Head of caudate nucleus (tissue), 42 donors: ENCODE measurements around the gene PHF1.

Experiments used
- DNase-seq, 42 donors: peaks; one replicate each; pipeline versions ENCODE4 v3.0.0 to v3.0.0-alpha.2; 2020 to 2021; ENCODE audit warnings: mixed read lengths in 7 of 42
- intact Hi-C: fragments of 100-400 bp; cut with DNase I; formaldehyde crosslinking; loops from one replicate; pipeline ENCODE4 v1.15.0; 2022

Gene PHF1

DNA sequence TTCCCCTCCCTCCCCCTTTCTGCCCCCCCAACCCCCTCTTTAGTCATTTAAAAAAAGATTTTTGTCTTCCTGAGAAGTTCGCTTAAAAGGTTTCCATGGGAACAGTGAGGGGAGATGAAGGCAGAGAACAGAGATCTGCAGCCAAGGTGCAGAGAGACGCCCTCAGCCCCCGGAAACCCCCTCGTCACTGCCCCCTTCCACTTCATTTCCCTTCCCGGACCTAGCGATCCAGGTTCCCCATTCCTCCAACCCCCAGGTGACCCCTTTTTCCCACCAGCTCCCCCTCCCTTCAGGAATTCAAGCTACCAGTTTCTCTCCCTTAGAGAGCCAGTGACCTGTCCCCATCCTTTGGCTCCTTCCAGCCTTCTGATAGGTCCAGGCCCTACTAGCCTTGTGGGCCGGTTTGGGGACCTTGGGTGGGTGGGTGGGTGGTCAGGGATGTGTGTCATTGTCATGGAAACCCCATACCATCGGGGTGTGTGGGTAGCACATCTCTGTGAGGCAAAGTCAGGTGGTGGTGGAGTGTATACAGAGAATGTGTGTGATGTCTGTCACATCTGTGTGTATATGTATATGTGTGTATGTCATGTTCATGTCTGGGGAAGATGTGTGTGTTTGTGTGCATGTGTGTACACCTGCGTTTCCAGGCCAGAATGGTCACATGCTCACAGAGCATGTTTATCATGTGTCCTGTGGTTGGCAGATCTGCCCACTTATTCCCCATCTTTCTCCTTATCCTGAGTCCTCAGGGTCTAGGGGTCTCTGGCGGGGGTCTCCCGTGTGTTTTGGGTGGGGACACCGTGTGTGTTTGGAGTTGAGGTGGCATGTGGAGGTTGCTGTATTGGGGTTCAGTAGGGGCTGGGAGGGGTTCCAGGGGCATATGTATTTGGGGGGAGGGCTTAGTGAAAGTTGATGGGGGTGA lies 16.0 kb downstream of the PHF1 start:
- DNase-seq: peak in 7 of 42 donors; percentile 15 to 59 (median 37)
- intact Hi-C loops: no loop called here

DNA sequence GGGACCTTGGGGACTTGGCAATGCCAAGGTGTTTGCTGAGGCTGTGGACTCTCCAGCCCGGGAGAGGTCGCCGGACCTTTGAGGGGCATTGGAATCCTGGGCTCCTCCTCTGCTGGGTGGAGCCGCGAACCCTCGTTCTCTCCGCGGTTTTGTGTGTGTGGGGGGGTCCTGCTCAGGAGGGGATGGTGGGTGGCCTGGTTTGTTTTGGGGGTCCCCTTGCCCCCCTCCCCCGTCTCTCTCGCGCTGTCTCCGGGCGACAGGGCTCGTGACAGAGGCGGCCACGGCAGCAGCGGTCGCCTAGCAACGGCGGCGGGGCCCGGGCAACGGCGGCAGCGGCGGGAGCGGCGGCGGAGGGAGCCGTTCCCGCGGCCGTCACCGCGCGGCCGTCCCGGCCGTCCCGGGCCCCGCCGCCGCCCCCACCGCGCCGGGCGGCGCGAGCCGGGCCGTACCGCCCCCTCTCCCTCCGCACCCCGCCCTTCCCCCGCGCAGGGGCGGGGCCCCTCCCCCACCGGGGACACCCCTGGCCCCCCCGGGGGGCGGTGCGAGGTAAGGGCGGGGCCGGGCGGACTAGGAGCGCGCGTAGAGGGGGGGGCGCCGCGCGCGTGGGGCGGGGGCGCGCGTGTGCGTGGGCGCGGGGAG lies 16.9 kb downstream of the PHF1 start:
- DNase-seq: peak in 40 of 42 donors; percentile 34 to 84 (median 70)
- intact Hi-C loops: no loop called here

DNA sequence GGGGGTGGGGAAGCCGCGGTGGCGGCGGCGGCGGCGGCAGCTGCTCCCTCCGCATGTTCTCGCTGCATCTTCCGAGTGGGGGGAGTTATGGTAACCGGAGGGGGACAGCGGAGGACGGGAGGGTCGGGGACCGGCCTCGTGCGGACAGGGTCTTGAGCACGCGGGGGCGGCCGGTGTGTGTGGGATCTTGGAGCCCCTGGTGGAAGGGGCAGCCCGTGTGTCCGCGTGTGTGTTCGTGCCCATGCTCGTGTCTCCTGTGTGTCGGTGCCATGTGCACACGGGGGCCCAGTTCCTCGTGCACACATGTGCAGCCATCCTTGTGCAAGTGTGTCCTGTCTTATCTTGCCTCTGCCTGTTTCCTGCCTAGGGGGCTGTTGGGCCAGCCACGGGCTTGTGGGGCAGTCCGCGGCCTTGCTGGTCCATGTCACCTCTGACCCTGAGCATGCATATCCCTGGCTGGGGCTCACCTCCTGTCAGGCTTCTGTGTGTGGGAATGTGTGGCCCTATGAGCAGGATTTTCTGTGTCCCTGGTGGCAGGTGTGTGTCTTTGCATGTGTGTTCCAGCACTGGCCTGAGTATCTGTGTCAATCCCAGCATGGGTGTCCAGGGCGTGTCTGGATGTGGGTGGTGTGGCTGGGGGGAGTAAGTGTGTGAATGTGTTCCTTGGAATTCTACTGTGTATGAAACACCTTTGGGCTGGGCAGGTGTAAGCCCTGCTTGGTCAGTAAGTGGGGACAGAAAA lies 17.6 kb downstream of the PHF1 start:
- peak in 2 of 42 donors; percentile 18 to 37 for DNase-seq
- intact Hi-C loops: no loop called here

DNA sequence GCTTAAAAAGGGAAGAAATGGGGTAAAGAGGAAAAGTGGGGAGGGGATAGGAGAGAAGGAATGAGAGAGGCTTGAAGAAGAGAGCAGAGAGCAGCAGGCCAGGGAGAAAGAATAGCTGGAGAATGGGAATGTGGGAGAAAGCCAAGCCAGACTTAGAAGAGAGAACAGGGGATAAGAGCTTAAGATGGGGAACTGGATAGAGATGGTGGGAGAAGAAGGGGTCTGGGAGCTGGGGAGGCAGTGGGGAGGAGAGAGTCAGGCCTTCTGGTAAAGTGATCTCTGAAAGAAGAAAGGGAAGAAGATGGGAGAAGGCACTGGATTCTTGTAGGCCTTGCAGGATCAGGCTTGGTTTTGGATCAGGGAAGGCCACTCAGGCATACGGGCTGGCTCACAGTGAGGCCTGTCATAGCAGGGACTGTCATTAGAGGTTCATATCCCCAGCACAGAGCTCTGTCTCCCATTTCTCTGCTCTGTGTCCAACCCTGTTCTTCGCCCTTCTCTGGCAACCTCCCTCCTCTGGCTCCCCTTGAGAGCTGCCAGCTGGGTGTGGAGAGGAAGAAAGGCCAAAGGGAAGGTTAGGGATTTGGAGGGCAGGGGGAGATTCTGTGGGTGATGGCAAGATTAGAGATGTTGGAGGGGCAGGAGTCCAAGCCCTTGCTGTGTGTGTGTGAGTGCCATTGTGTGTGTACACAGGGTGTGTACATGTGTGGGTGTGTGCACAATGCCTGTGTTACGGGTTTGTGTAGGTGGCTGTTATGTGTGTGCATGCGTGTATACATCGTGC lies 18.3 kb downstream of the PHF1 start:
- intact Hi-C loops: no loop called here
- DNase-seq: no peak

DNA sequence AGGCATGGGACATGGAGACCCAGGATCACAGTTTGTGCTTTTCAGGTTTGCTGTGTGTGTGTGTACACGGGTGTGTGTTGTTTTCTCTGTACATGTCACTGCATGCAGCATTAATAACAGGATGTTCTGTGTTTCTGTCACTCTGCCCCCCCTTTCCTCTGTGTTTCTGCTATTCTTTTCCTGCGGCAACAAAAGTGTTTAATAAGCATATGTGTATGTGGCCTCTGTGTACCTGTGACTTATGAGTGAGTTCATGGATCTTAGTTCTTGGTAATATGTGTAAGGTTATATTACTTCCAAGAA lies 18.9 kb downstream of the PHF1 start:
- no peak for DNase-seq
- intact Hi-C loops: no loop called here

DNA sequence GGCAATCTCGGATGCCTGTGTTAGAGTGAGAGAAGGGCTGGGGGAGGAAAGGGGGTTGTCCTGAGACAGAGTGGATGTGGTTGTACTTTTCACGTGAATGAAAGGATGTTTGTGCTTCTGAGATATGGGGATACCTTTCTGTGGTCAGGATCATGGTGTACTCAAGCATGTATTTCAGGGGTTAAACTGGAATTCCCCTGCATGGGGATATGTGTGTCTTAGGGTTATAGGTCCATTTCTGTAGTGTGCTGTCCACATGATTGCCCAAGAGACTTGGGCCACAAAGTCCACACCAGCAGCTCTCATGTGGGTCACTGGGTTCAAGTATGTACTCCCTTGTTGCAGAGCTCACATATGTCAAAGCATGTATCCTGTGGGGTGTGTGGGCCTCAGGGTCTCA lies 19.5 kb downstream of the PHF1 start:
- intact Hi-C loops: no loop called here
- no peak for DNase-seq

DNA sequence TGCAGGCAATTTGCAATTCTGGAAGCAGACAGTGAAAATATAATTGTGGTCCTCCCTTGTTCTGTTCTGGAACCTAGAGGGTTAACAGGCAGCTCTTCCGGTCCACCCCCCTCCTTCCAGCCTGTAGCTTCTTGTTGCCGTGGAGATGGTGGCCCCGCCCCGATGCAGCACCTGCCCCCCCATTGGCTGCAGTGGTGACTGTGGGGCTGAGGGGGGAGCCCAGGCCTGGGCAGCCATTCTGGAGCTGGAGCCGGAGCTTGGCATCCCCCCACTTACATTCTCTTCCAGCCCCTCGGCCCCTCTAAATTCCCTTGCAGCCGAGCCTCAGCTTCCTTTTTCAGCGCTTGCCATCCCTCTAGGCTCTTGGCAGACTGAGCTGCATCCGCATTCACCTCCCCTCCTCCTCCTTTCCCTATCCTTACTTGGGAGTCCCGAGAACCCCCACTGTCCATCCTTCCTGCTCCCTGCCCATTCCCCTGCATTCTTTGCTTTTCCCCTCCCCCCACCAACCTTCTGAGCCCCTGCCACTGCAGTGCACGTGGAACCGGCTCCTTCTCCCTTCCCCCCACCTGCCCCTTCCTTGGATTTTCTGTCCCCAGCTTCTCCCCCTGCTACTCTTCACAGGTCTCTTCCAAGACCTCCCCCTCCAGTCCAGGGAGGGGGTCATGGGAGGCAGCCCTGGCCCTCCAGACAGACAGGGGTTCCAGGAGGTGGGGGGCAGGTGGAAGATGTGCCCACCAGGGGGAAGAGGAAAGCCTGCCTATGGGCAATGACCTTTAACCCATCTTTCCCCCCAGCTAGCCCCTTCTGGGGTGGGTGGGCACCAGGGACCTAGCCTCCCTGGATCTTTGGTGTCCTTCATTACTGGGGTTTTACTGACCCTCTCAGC lies 20.4 kb downstream of the PHF1 start:
- peak; percentile 76 to 94 (median 89) for DNase-seq

DNA sequence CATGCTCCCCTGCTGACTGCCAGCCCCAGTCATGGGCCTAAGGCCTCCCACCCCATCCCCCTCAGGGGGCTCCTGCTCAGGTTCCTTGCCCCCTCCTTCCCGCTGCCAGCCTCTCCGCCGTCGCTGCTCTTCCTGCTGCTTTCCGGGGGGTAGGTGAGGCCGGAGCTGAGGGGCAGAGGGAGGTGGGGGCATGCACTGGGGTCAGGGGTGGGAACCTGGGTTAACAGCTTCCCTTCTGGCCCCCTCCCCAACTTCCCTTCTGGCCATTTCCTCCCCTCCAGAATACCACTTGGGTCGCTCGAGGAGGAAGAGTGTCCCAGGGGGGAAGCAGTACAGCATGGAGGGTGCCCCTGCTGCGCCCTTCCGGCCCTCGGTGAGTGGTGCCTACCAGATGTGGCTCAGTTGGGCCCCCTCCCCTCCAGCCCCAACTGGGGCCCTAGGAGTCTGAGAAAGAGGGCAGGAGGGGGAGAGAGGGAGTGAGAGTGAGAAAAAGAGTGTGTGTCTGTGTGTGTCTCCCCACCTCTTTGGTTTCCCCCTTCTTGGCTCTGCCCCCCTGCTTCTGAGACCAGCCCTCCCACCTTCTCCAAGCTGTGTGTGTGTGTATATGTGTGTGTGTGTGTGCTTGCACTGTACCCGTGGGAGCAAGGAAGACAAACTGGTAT lies 21.2 kb downstream of the PHF1 start:
- intact Hi-C loops: no loop called here
- DNase-seq: no peak

More for the DNA sequence above, 20.4 kb downstream of the PHF1 start:
- intact Hi-C loops: no loop called here

DNA sequence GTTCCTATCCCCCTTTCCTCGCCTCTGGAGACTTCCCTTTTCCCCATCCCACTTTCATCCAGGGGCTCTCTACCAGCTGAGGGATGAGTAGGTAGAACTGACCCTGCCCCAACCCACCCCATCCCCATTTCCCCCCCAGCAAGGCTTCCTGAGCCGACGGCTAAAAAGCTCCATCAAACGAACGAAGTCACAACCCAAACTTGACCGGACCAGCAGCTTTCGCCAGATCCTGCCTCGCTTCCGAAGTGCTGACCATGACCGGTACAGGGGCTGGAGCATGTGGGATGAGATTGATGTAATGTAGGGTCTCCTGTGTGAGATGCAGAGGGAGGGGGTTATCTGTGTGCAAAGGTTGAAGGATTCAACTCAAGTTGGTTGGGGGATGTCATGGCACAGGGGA lies 21.7 kb downstream of the PHF1 start:
- intact Hi-C loops: no loop called here

DNA sequence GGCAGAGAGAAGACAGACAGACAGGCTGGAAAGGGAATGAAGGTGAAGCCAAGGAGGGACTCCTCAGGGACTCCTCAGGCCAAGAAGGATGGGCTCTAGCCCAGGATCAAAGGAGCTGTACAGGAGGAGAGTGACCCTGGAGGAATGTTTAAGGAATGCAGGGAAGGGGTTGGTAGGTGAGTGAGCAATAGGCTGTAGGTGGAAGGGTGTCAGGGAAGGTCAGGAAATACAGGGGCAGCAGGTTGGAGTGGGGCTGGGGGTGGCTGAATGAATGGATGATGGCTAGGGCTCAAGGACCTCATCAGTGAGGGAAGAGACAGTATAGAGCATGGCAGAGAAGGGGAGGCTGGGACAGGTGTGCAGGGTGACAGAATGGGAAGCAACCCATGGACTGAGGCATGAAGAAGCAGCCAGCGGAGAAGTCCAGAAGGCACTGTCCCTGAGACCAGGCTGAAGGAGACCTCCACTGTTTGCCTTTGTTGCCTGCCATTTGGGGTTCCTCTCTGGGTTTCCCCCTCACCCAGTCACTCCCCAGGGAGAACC lies 22.3 kb downstream of the PHF1 start:
- DNase-seq: no peak
- intact Hi-C loops: no loop called here

More for the DNA sequence above, 21.7 kb downstream of the PHF1 start:
- DNase-seq: no peak

DNA sequence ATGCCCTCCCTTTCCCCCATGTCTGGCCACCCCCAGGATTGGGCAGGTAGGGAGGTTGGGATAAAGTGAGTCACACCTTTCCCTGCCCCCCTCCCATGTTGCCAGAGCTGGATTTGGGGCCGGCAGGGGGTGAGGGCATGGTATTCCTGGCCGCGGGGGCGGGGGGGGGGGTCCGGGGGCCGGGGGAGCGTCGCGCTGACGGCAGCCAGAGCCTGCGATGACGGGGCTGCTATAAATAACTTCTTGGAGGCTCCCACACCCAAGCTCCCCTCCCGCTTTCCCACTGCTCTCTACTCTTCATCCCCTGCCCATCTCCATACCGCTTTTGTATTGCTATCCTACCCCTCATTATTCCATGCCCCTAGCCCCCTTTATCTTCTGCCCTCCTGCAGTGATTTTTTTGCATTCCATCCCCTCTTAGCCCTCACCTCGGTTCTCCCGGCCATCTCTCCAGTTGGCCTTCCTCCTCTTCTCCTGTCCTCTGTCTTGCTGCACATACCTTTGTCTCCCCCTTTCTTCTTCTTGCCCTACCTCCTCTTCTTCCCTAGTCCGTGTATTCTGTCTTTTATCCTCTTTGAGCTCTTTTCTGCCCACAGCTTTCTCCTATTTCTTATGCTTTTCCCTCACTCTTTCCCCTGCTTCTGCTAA lies 22.9 kb downstream of the PHF1 start:
- intact Hi-C loops: no loop called here
- DNase-seq: peak in 3 of 42 donors; percentile 27 to 58 (median 34)

DNA sequence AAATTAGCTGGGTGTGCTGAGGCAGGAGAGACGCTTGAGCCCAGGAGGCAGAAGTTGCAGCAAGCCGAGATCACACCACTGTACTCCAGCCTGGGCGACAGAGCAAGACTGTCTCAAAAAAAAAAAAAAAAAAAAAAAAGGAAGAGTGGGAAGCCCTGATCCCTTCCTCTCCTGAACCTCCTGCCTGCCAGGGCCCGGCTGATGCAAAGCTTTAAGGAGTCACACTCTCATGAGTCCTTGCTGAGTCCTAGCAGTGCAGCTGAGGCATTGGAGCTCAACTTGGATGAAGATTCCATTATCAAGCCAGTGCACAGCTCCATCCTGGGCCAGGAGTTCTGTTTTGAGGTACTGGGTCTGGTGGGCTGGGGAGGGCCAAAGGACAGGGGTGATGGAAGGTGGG lies 24.1 kb downstream of the PHF1 start:
- intact Hi-C loops: no loop called here
- no peak for DNase-seq

DNA sequence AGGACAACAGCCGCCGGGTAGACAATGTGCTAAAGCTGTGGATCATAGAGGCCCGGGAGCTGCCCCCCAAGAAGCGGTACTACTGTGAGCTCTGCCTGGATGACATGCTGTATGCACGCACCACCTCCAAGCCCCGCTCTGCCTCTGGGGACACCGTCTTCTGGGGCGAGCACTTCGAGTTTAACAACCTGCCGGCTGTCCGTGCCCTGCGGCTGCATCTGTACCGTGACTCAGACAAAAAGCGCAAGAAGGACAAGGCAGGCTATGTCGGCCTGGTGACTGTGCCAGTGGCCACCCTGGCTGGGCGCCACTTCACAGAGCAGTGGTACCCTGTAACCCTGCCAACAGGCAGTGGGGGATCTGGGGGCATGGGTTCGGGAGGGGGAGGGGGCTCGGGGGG lies 26.9 kb downstream of the PHF1 start:
- DNase-seq: no peak
- intact Hi-C loops: no loop called here

DNA sequence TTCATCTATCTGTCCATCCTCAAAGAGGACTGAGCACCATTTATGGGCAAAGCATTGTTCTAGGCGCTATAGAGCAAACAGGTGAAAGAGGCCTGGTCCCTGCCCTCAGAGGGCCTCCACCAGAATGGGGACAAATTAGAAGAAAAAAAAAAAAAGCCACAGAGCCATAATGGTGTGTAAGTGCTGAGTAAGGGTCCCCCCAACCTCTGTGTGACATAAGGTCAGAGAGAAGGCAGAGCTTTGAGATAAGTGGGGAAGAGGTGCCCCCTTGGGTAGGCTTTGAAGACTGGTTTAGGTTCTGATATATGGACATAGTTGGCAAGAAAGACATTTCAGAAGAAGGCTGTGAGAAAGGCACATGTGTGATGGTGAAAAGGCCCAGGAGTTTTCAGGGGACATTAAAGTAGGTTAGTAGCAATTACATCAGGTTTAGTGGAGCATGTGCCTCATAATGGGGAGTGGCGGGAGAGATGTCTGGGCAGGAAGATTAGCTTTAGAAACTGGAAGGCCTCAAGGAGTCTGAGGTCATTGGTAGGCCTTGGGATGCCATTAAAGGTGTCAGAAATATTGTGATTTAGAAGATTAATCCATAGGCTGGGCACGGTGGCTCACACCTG lies 28.3 kb downstream of the PHF1 start:
- no peak for DNase-seq
- intact Hi-C loops: no loop called here

DNA sequence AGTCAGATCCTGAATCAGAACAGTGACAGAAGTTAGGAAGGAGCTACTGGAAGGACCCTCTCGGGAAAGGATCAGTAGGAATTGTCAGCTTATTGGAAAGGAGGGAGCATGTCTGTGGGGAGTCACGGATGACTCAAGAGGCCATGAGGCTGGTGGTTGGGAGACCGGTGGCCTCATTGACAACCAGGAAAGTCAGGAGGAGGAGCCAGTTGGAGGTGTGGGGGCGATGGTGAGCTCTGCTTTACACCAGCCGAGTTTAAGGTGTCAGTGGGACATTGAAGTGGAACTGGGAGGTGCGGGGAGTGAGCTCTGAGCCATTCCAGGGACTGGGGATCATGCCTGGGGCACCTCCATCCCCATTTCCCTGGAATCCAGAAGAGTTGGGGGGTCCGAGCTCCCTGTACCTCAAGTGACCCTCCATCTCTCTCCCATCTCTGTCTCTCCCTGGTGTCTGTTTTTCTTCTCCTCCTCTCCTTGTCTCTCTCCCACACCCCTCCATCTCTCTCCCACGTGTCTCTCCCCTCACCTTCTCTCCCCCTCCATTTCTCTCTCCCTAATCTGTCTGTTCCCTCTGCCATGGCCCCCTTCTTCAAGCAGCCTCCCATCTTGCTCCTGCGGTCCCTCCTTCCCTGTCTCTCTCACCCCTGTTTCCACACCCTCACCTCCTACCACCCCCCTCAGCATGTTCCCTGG lies 29.3 kb downstream of the PHF1 start:
- peak in 37 of 42 donors; percentile 35 to 91 (median 69) for DNase-seq
- intact Hi-C loops: no loop called here
